Activated T-cell treated with anti-CD3 and anti-CD28 coated beads, Interleukin-2, amount 50 U/mL, for 4 hours (primary cell): ENCODE measurements around the gene ACSF3. TPM values are rescaled to one million over a fixed set of nuclear protein-coding genes. Genes with fewer than 3 reads are reported as not detected.

Experiments
- ATAC-seq, 2 donors: fragments of 200-7000 bp; cut with Tn5 transposase; one replicate each; pipeline ENCODE4 v1.10.0; 2021
- DNase-seq: peaks from one replicate; pipeline ENCODE4 v3.0.0-alpha.2; 2020
- H3K27me3 Mint-ChIP-seq: one replicate; pipeline ENCODE4 v1.8.0; 2021; ENCODE audit warnings: low read depth, mixed read lengths
- H3K36me3 Mint-ChIP-seq: one replicate; pipeline ENCODE4 v1.8.0; 2022; ENCODE audit warnings: mixed read lengths; ENCODE audit not compliant: insufficient read depth
- H3K4me1 Mint-ChIP-seq: one replicate; pipeline ENCODE4 v1.8.0; 2021; ENCODE audit warnings: low read depth, mixed read lengths
- H3K4me3 Mint-ChIP-seq: one replicate; pipeline ENCODE4 v1.8.0; 2021; ENCODE audit warnings: mild to moderate bottlenecking, moderate library complexity, mixed read lengths
- H3K9me3 Mint-ChIP-seq: one replicate; pipeline ENCODE4 v1.8.0; 2021; ENCODE audit warnings: mixed read lengths
- total RNA-seq, 3 donors: library from RNA; stranded (reverse); gene quantifications; one replicate each; pipeline ENCODE4 v1.2.1, GENCODE V29; 2021

Gene ACSF3
- total RNA-seq, 3 donors from 2014 or later, result 32.5 to 38.7 (median 34.2) TPM

GRCh38 chr16:89113661-89114060 lies 20.0 kb downstream of the ACSF3 start:
- peaks cover 22% of the 10 kb centered on the region for H3K36me3 Mint-ChIP-seq
- no peaks in the 10 kb centered on the region for H3K9me3 Mint-ChIP-seq
- no peaks in the 10 kb centered on the region for H3K27me3 Mint-ChIP-seq
- H3K4me3 Mint-ChIP-seq, result no peak overlapping the region
- ATAC-seq (no peak), DNase-seq (no peak)
- peaks cover 41% of the 10 kb centered on the region for H3K4me1 Mint-ChIP-seq

- ATAC-seq, result peak; percentile 9 to 15
- Mint-ChIP-seq H3K36me3 (peaks cover 24% of the 10 kb centered on the region), H3K27me3 (no peaks in the 10 kb centered on the region), H3K4me3 (peak overlapping the region; percentile 80), H3K9me3 (no peaks in the 10 kb centered on the region), H3K4me1 (peaks cover 43% of the 10 kb centered on the region)
- DNase-seq, result no peak
Observed at GRCh38 chr16:89114159-89114981, 20.7 kb downstream of the ACSF3 start.

GRCh38 chr16:89115216-89115861 lies 21.7 kb downstream of the ACSF3 start:
- peak overlapping the region; percentile 80 for H3K4me3 Mint-ChIP-seq
- H3K27me3 Mint-ChIP-seq, result no peaks in the 10 kb centered on the region
- DNase-seq (peak; percentile 82), ATAC-seq (peak; percentile 91 to 95)
- H3K4me1 Mint-ChIP-seq, result peaks cover 43% of the 10 kb centered on the region
- H3K9me3 Mint-ChIP-seq, result no peaks in the 10 kb centered on the region
- H3K36me3 Mint-ChIP-seq, result peaks cover 27% of the 10 kb centered on the region

- Mint-ChIP-seq H3K4me3 (no peak overlapping the region), H3K27me3 (no peaks in the 10 kb centered on the region), H3K4me1 (peaks cover 43% of the 10 kb centered on the region), H3K9me3 (no peaks in the 10 kb centered on the region), H3K36me3 (peaks cover 30% of the 10 kb centered on the region)
- no peak for ATAC-seq
- DNase-seq, result no peak
Observed at GRCh38 chr16:89116341-89117226, 22.9 kb downstream of the ACSF3 start.

GRCh38 chr16:89117227-89117974 lies 23.7 kb downstream of the ACSF3 start:
- Mint-ChIP-seq H3K9me3 (no peaks in the 10 kb centered on the region), H3K4me3 (no peak overlapping the region), H3K27me3 (no peaks in the 10 kb centered on the region), H3K36me3 (peaks cover 30% of the 10 kb centered on the region), H3K4me1 (peaks cover 47% of the 10 kb centered on the region)
- no peak for DNase-seq
- no peak for ATAC-seq

GRCh38 chr16:89117975-89118289 lies 24.3 kb downstream of the ACSF3 start:
- DNase-seq, result no peak
- H3K27me3 Mint-ChIP-seq, result no peaks in the 10 kb centered on the region
- no peaks in the 10 kb centered on the region for H3K9me3 Mint-ChIP-seq
- peaks cover 51% of the 10 kb centered on the region for H3K4me1 Mint-ChIP-seq
- peaks cover 30% of the 10 kb centered on the region for H3K36me3 Mint-ChIP-seq
- no peak overlapping the region for H3K4me3 Mint-ChIP-seq
- ATAC-seq, result no peak

GRCh38 chr16:89118361-89119165 lies 24.9 kb downstream of the ACSF3 start:
- peaks cover 32% of the 10 kb centered on the region for H3K36me3 Mint-ChIP-seq
- no peak for ATAC-seq
- H3K4me1 Mint-ChIP-seq, result peaks cover 55% of the 10 kb centered on the region
- no peaks in the 10 kb centered on the region for H3K9me3 Mint-ChIP-seq
- H3K4me3 Mint-ChIP-seq, result no peak overlapping the region
- no peak for DNase-seq
- no peaks in the 10 kb centered on the region for H3K27me3 Mint-ChIP-seq

GRCh38 chr16:89119166-89119621 lies 25.5 kb downstream of the ACSF3 start:
- DNase-seq (no peak), ATAC-seq (no peak)
- H3K36me3 Mint-ChIP-seq, result peaks cover 32% of the 10 kb centered on the region
- no peaks in the 10 kb centered on the region for H3K27me3 Mint-ChIP-seq
- H3K4me1 Mint-ChIP-seq, result peaks cover 54% of the 10 kb centered on the region
- no peak overlapping the region for H3K4me3 Mint-ChIP-seq
- H3K9me3 Mint-ChIP-seq, result no peaks in the 10 kb centered on the region

GRCh38 chr16:89119661-89120141 lies 26.0 kb downstream of the ACSF3 start:
- Mint-ChIP-seq H3K4me3 (no peak overlapping the region), H3K36me3 (peaks cover 32% of the 10 kb centered on the region), H3K9me3 (no peaks in the 10 kb centered on the region), H3K4me1 (peaks cover 49% of the 10 kb centered on the region), H3K27me3 (no peaks in the 10 kb centered on the region)
- no peak for DNase-seq
- no peak for ATAC-seq

GRCh38 chr16:89120281-89120680 lies 26.6 kb downstream of the ACSF3 start:
- DNase-seq (no peak), ATAC-seq (no peak)
- peaks cover 44% of the 10 kb centered on the region for H3K4me1 Mint-ChIP-seq
- peaks cover 27% of the 10 kb centered on the region for H3K36me3 Mint-ChIP-seq
- H3K27me3 Mint-ChIP-seq, result no peaks in the 10 kb centered on the region
- no peak overlapping the region for H3K4me3 Mint-ChIP-seq
- H3K9me3 Mint-ChIP-seq, result no peaks in the 10 kb centered on the region

- Mint-ChIP-seq H3K4me1 (peaks cover 37% of the 10 kb centered on the region), H3K4me3 (no peak overlapping the region), H3K27me3 (no peaks in the 10 kb centered on the region), H3K9me3 (no peaks in the 10 kb centered on the region), H3K36me3 (peaks cover 27% of the 10 kb centered on the region)
- ATAC-seq (no peak), DNase-seq (no peak)
Observed at GRCh38 chr16:89120921-89121351, 27.3 kb downstream of the ACSF3 start.

GRCh38 chr16:89121691-89122321 lies 28.2 kb downstream of the ACSF3 start:
- Mint-ChIP-seq H3K36me3 (peaks cover 26% of the 10 kb centered on the region), H3K9me3 (no peaks in the 10 kb centered on the region), H3K4me3 (no peak overlapping the region), H3K27me3 (no peaks in the 10 kb centered on the region), H3K4me1 (peaks cover 28% of the 10 kb centered on the region)
- ATAC-seq (no peak), DNase-seq (no peak)
